GM23338 (cell line): ENCODE results near the gene SART3. TPM values are rescaled to one million over a fixed set of nuclear protein-coding genes. Genes with fewer than 3 reads are reported as not detected.
A peak's percentile ranks its signal among the peaks of the same experiment; 100 is the strongest.

Source experiments
- ATAC-seq: fragments of 200-7000 bp; cut with Tn5 transposase; 3 replicates; pipeline ENCODE4 v1.9.1; 2020
- DNase-seq: peaks from one replicate; pipeline ENCODE4 v3.0.0-alpha.2; 2015; ENCODE audit warnings: low spot score
- H2AFZ ChIP-seq: fragments of 200-600 bp; sonication (generic); 2 replicates; pipeline ENCODE4 v1.8.0; 2016; ENCODE audit warnings: antibody characterized with exemption, mild to moderate bottlenecking, moderate library complexity
- H3F3A ChIP-seq: fragments of 200-600 bp; sonication (generic); replicated peaks from 2 replicates; pipeline ENCODE4 v1.8.0; 2017; ENCODE audit warnings: antibody characterized with exemption, mixed run types, low read depth
- H3K27ac ChIP-seq: fragments of 200-600 bp; sonication (generic); 2 replicates; pipeline ENCODE4 v1.6.1; 2016; ENCODE audit warnings: low read depth
- H3K27me3 ChIP-seq: fragments of 200-600 bp; sonication (generic); 2 replicates; pipeline ENCODE4 v1.8.0; 2016; ENCODE audit warnings: mild to moderate bottlenecking, mixed run types, moderate library complexity; ENCODE audit not compliant: insufficient read depth
- H3K36me3 ChIP-seq: fragments of 200-600 bp; sonication (generic); 2 replicates; pipeline ENCODE4 v1.8.0; 2016; ENCODE audit warnings: mild to moderate bottlenecking; ENCODE audit not compliant: insufficient read depth
- H3K4me1 ChIP-seq: fragments of 200-600 bp; sonication (generic); 2 replicates; pipeline ENCODE4 v1.8.0; 2016; ENCODE audit warnings: mild to moderate bottlenecking, moderate library complexity; ENCODE audit not compliant: insufficient read depth
- H3K4me2 ChIP-seq: fragments of 200-600 bp; sonication (generic); 2 replicates; pipeline ENCODE4 v1.7.1; 2017; ENCODE audit warnings: mixed run types
- H3K4me3 ChIP-seq: fragments of 200-600 bp; sonication (generic); 2 replicates; pipeline ENCODE4 v1.6.1; 2016; ENCODE audit warnings: mixed run types
- H3K79me2 ChIP-seq: fragments of 200-600 bp; sonication (generic); replicated peaks from 2 replicates; pipeline ENCODE4 v1.8.0; 2017; ENCODE audit warnings: mild to moderate bottlenecking; ENCODE audit not compliant: insufficient read depth
- H3K9me2 ChIP-seq: fragments of 200-600 bp; sonication (generic); 2 replicates; pipeline ENCODE4 v1.8.0; 2017; ENCODE audit not compliant: insufficient read depth
- H4K20me1 ChIP-seq: fragments of 200-600 bp; sonication (generic); replicated peaks from 2 replicates; pipeline ENCODE4 v1.8.0; 2017; ENCODE audit warnings: mild to moderate bottlenecking; ENCODE audit not compliant: insufficient read depth
- H3K27ac Mint-ChIP-seq: 2 replicates; pipeline ENCODE4 v1.8.0; 2020; ENCODE audit warnings: inconsistent platforms, mild to moderate bottlenecking, moderate library complexity, mixed read lengths
- H3K27me3 Mint-ChIP-seq: 3 replicates; pipeline ENCODE4 v1.8.0; 2022; ENCODE audit warnings: low read depth, mild to moderate bottlenecking, moderate library complexity, mixed read lengths, inconsistent platforms; ENCODE audit not compliant: insufficient read depth, poor library complexity
- H3K36me3 Mint-ChIP-seq: 3 replicates; pipeline ENCODE4 v1.8.0; 2021; ENCODE audit warnings: low read depth, mild to moderate bottlenecking, inconsistent platforms, moderate library complexity, mixed read lengths
- H3K4me1 Mint-ChIP-seq: 3 replicates; pipeline ENCODE4 v1.8.0; 2020; ENCODE audit warnings: mild to moderate bottlenecking, inconsistent platforms, mixed read lengths
- H3K4me3 Mint-ChIP-seq: 3 replicates; pipeline ENCODE4 v1.8.0; 2021; ENCODE audit warnings: moderate library complexity, mild to moderate bottlenecking, inconsistent platforms, mixed read lengths
- H3K9me3 Mint-ChIP-seq: 3 replicates; pipeline ENCODE4 v1.8.0; 2020; ENCODE audit warnings: moderate library complexity, mild to moderate bottlenecking, inconsistent platforms, mixed read lengths
- CREB1 ChIP-seq: fragments of 250-450 bp; sonication (Bioruptor Pico); IDR thresholded peaks from 2 replicates; pipeline ENCODE4 v1.5.0; 2020; ENCODE audit warnings: low read depth, mild to moderate bottlenecking, moderate library complexity
- CTCF ChIP-seq, 2 experiments: fragments of 200-600 bp in 1 of 2; sonication (generic) in 1 of 2; conservative IDR thresholded peaks; 2 replicates each; pipeline versions ENCODE4 v1.5.1 to v1.6.1; 2016 to 2017; ENCODE audit warnings: antibody characterized with exemption in 2 of 2, low read depth in 2 of 2, mild to moderate bottlenecking in 2 of 2, moderate library complexity in 1 of 2
- EZH2 ChIP-seq: fragments of 200-600 bp; sonication (generic); IDR thresholded peaks from one replicate; pipeline ENCODE4 v1.8.0; 2017; ENCODE audit warnings: antibody characterized with exemption, mild to moderate bottlenecking, low read depth; ENCODE audit not compliant: unreplicated experiment
- EZH2phosphoT487 ChIP-seq: fragments of 200-600 bp; sonication (generic); IDR thresholded peaks from one replicate; pipeline ENCODE4 v1.8.1; 2018; ENCODE audit warnings: antibody characterized with exemption; ENCODE audit not compliant: unreplicated experiment
- JUNB ChIP-seq: IDR thresholded peaks from one replicate; pipeline ENCODE4 v1.6.1; 2016; ENCODE audit warnings: antibody characterized with exemption; ENCODE audit not compliant: unreplicated experiment
- NANOG ChIP-seq: IDR thresholded peaks from 2 replicates; pipeline ENCODE4 v1.6.1; 2016; ENCODE audit warnings: antibody characterized with exemption, borderline replicate concordance
- POLR2AphosphoS5 ChIP-seq: IDR thresholded peaks from 2 replicates; pipeline ENCODE4 v1.6.1; 2016; ENCODE audit warnings: antibody characterized with exemption, low read depth
- REST ChIP-seq: IDR thresholded peaks from one replicate; pipeline ENCODE4 v1.6.1; 2018; ENCODE audit warnings: antibody characterized with exemption; ENCODE audit not compliant: unreplicated experiment
- STAT1 ChIP-seq: IDR thresholded peaks from one replicate; pipeline ENCODE4 v1.6.1; 2016; ENCODE audit warnings: antibody characterized with exemption; ENCODE audit not compliant: unreplicated experiment
- ZNF114 ChIP-seq: fragments of 250-450 bp; sonication (Bioruptor Pico); IDR thresholded peaks from 2 replicates; pipeline ENCODE4 v1.5.0; 2020; ENCODE audit warnings: mild to moderate bottlenecking, moderate library complexity
- ZNF331 ChIP-seq: fragments of 250-450 bp; sonication (Bioruptor Pico); IDR thresholded peaks from 2 replicates; pipeline ENCODE4 v1.5.0; 2020; ENCODE audit warnings: low read depth, mild to moderate bottlenecking, moderate library complexity
- ZNF462 ChIP-seq: fragments of 250-450 bp; sonication (Bioruptor Pico); IDR thresholded peaks from 2 replicates; pipeline ENCODE4 v1.5.0; 2020; ENCODE audit warnings: mild to moderate bottlenecking, moderate library complexity
- polyA plus RNA-seq: library from polyadenylated mRNA; unstranded; fragments of >200 nt; fragmentation: Nextera tagmentation; extraction: Ambion mirVana; gene quantifications from 2 replicates; pipeline ENCODE4 v1.2.1, GENCODE V29; 2016
- total RNA-seq: library from RNA; depleted of rRNA; stranded (reverse); fragments of >200 nt; shearing (Covaris generic); gene quantifications from 2 replicates; pipeline ENCODE4 v1.2.3, GENCODE V29; 2014
- TF ChIP-seq, protein P1 (sequence below): IDR thresholded peaks from 2 replicates; pipeline ENCODE4 v1.6.1; 2016; ENCODE audit warnings: antibody characterized with exemption

SART3 gene
- total and polyA plus RNA-seq, 2 experiments from 2014 or later, result 49.8 to 112 TPM

DNA sequence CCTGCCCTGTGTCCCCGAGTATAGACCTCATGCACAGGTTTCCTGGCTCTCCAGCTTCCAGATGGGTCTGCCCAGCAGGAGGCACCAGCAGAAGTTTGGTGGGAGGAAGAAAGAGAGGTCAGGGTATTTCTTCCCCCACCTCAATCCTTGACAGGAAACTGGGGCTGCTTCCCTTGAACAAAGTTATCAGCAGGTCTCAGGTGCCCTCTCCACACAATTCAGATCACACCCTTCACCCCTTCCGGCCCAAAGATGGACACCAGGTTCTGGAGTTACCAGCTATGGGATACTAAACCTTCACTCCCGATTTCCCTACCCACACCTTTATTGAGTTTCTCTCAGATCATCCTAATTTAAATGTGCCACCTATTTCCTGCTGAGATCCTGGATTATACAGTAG, 1.2 kb downstream of the SART3 start:
- Histone ChIP-seq H3K79me2 (peaks cover 82% of the 10 kb centered on the region), H3K27me3 (no peaks in the 10 kb centered on the region), H3K36me3 (peaks cover 7% of the 10 kb centered on the region), H2AFZ (no peak overlapping the region), H3K27ac (no peak overlapping the region; the same call in 1 of the 2 replicates), H3K4me2 (peak overlapping the region; percentile 76), H3K4me1 (no peaks in the 10 kb centered on the region; the same call in 1 of the 2 replicates), H4K20me1 (peaks cover 48% of the 10 kb centered on the region), H3K9me2 (no peaks in the 10 kb centered on the region), H3F3A (0 out of 2 replicates have a peak, but pooled peaks cover under 1% of the 10 kb centered on the region), H3K4me3 (peak overlapping the region; percentile 95)
- H3K4me3 Mint-ChIP-seq, result peak overlapping the region; percentile 100
- no peaks in the 10 kb centered on the region; the same call in 2 of the 3 replicates for H3K9me3 Mint-ChIP-seq
- ATAC-seq, result no peak
- H3K27ac Mint-ChIP-seq, result peak overlapping the region; percentile 100
- peaks cover 26% of the 10 kb centered on the region for H3K4me1 Mint-ChIP-seq
- H3K36me3 Mint-ChIP-seq, result peaks cover 27% of the 10 kb centered on the region; the same call in 2 of the 3 replicates
- TF ChIP-seq STAT1 (no peak), ZNF462 (no peak), JUNB (no peak), EZH2phosphoT487 (no peak), CREB1 (CRISPR knock-in tag) (no peak), CTCF (conservative IDR thresholded peaks at IDR 0.05; ENCODE audit: low read depth in 2 of 2) (no peak), ZNF331 (CRISPR knock-in tag) (no peak), EZH2 (no peak), NANOG (no peak), ZNF114 (CRISPR knock-in tag) (no peak), POLR2AphosphoS5 (no peak), REST (no peak)
- TF ChIP-seq, protein P1, sequence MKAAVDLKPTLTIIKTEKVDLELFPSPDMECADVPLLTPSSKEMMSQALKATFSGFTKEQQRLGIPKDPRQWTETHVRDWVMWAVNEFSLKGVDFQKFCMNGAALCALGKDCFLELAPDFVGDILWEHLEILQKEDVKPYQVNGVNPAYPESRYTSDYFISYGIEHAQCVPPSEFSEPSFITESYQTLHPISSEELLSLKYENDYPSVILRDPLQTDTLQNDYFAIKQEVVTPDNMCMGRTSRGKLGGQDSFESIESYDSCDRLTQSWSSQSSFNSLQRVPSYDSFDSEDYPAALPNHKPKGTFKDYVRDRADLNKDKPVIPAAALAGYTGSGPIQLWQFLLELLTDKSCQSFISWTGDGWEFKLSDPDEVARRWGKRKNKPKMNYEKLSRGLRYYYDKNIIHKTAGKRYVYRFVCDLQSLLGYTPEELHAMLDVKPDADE, result no peak
- H3K27me3 Mint-ChIP-seq, result no peaks in the 10 kb centered on the region
- DNase-seq, result no peak
